CD14-positive monocyte (primary cell): ENCODE data around the gene USP9X. TPM values are rescaled to one million over a fixed set of nuclear protein-coding genes. Genes with fewer than 3 reads are reported as not detected.

Experiments used
- DNase-seq, 3 donors: peaks; one replicate each; pipeline ENCODE4 v3.0.0-alpha.2; 2011 to 2022
- H2AFZ ChIP-seq: 2 replicates; pipeline ENCODE4 v1.6.0; 2012; ENCODE audit warnings: mild to moderate bottlenecking, low read depth, low read length, inconsistent platforms; ENCODE audit not compliant: insufficient read depth, poor library complexity, severe bottlenecking
- H3K27ac ChIP-seq, 2 donors: 1 replicate in 1 of 2; 2 replicates in 1 of 2; pipeline ENCODE4 v1.5.1; 2012 to 2013; ENCODE audit warnings: low read length in 2 of 2, control low read depth in 1 of 2, inconsistent platforms in 1 of 2, low read depth in 1 of 2, mild to moderate bottlenecking in 1 of 2
- H3K27me3 ChIP-seq, 2 donors: one replicate each; pipeline versions ENCODE4 v1.6.0 to v1.6.1; 2011 to 2013; ENCODE audit warnings: low read length in 2 of 2; ENCODE audit not compliant: control insufficient read depth in 2 of 2, insufficient read depth in 2 of 2
- H3K36me3 ChIP-seq, 2 donors: replicated peaks in 1 of 2; 1 replicate in 1 of 2; 2 replicates in 1 of 2; pipeline versions ENCODE4 v1.5.1 to v1.6.1; 2012 to 2013; ENCODE audit warnings: low read length in 2 of 2, control low read depth in 1 of 2, inconsistent platforms in 1 of 2, mild to moderate bottlenecking in 1 of 2; ENCODE audit not compliant: insufficient read depth in 2 of 2, control insufficient read depth in 1 of 2
- H3K4me1 ChIP-seq, 2 donors: 1 replicate in 1 of 2; 2 replicates in 1 of 2; pipeline versions ENCODE4 v1.5.1 to v1.6.1; 2012 to 2013; ENCODE audit warnings: low read length in 2 of 2, control low read depth in 1 of 2, inconsistent platforms in 1 of 2, mild to moderate bottlenecking in 1 of 2, moderate library complexity in 1 of 2; ENCODE audit not compliant: insufficient read depth in 2 of 2, control insufficient read depth in 1 of 2
- H3K4me2 ChIP-seq: replicated peaks from 2 replicates; pipeline ENCODE3; 2012; ENCODE audit warnings: low read length, moderate library complexity, mild to moderate bottlenecking; ENCODE audit not compliant: poor library complexity, severe bottlenecking; ENCODE audit errors: extremely low read depth
- H3K4me3 ChIP-seq, 3 experiments: fragments of 200-600 bp in 1 of 3; sonication (generic) in 1 of 3; replicated peaks in 1 of 3; 1 replicate in 2 of 3; 2 replicates in 1 of 3; pipeline ENCODE4 v1.5.1; 2011 to 2013; ENCODE audit warnings: low read length in 3 of 3, mild to moderate bottlenecking in 3 of 3, control low read depth in 2 of 3, low read depth in 2 of 3, inconsistent platforms in 1 of 3, moderate library complexity in 1 of 3
- H3K79me2 ChIP-seq: 2 replicates; pipeline ENCODE4 v1.6.0; 2012; ENCODE audit warnings: mild to moderate bottlenecking, control low read depth, inconsistent platforms, low read length, moderate library complexity; ENCODE audit not compliant: insufficient read depth
- H3K9ac ChIP-seq: 2 replicates; pipeline ENCODE4 v1.6.0; 2017; ENCODE audit warnings: low read length, mild to moderate bottlenecking; ENCODE audit not compliant: insufficient read depth, poor library complexity, severe bottlenecking
- H3K9me3 ChIP-seq, 2 donors: replicated peaks in 1 of 2; 1 replicate in 1 of 2; 2 replicates in 1 of 2; pipeline versions ENCODE4 v1.5.1 to v1.6.1; 2012 to 2013; ENCODE audit warnings: low read length in 2 of 2, control low read depth in 1 of 2; ENCODE audit not compliant: control insufficient read depth in 1 of 2, insufficient read depth in 1 of 2
- H4K20me1 ChIP-seq: 2 replicates; pipeline ENCODE4 v1.6.0; 2012; ENCODE audit warnings: mild to moderate bottlenecking, low read length, control low read depth, moderate library complexity; ENCODE audit not compliant: insufficient read depth
- H3K27ac Mint-ChIP-seq, 7 donors: one replicate each; pipeline ENCODE4 v1.8.0; 2020; ENCODE audit warnings: mild to moderate bottlenecking in 7 of 7, mixed read lengths in 7 of 7, moderate library complexity in 6 of 7, inconsistent platforms in 2 of 7
- H3K27me3 Mint-ChIP-seq, 3 donors: one replicate each; pipeline ENCODE4 v1.8.0; 2021 to 2022; ENCODE audit warnings: low read depth in 3 of 3, mild to moderate bottlenecking in 3 of 3, mixed read lengths in 3 of 3, moderate library complexity in 3 of 3, inconsistent platforms in 1 of 3
- H3K36me3 Mint-ChIP-seq, 2 donors: one replicate each; pipeline ENCODE4 v1.8.0; 2020; ENCODE audit warnings: mixed read lengths in 2 of 2, inconsistent platforms in 1 of 2, mild to moderate bottlenecking in 1 of 2
- H3K4me1 Mint-ChIP-seq: one replicate; pipeline ENCODE4 v1.8.0; 2020; ENCODE audit warnings: mild to moderate bottlenecking, mixed read lengths
- H3K4me3 Mint-ChIP-seq, 2 donors: one replicate each; pipeline ENCODE4 v1.8.0; 2020; ENCODE audit warnings: mild to moderate bottlenecking in 2 of 2, mixed read lengths in 2 of 2, moderate library complexity in 1 of 2
- H3K9me3 Mint-ChIP-seq, 7 donors: one replicate each; pipeline ENCODE4 v1.8.0; 2020 to 2022; ENCODE audit warnings: mixed read lengths in 7 of 7, mild to moderate bottlenecking in 6 of 7, moderate library complexity in 6 of 7, inconsistent platforms in 2 of 7
- WGBS: methylation state at CpG from one replicate; pipeline ENCODE4 v1.1.5; 2013; ENCODE audit warnings: missing lambda C conversion rate; ENCODE audit not compliant: insufficient coverage; 5-methylcytosine and 5-hydroxymethylcytosine counted together
- intact Hi-C, 2 donors: fragments of 100-400 bp; cut with micrococcal nuclease; formaldehyde crosslinking; loops; one replicate each; pipeline versions ENCODE4 v1.15.0 to v1.15.1; 2023
- polyA plus RNA-seq, 3 donors: library from polyadenylated mRNA; depleted of rRNA in 1 of 3; unstranded in 2 of 3; stranded (reverse) in 1 of 3; fragments of 300-500 nt in 2 of 3; fragments of >200 nt in 1 of 3; fragmentation: Illumina TruSeq in 2 of 3; gene quantifications; 1 replicate in 2 of 3; 2 replicates in 1 of 3; pipeline ENCODE4 v1.2.3, GENCODE V29; 2012 to 2021
- TF ChIP-seq, protein P1 (sequence below): fragments of 200-600 bp; IDR thresholded peaks from one replicate; pipeline ENCODE4 v1.8.0; 2022; ENCODE audit warnings: antibody characterized with exemption, mild to moderate bottlenecking

The USP9X gene
- polyA plus RNA-seq, 3 donors = 8.3 to 16.1 (median 9.6) TPM

DNA sequence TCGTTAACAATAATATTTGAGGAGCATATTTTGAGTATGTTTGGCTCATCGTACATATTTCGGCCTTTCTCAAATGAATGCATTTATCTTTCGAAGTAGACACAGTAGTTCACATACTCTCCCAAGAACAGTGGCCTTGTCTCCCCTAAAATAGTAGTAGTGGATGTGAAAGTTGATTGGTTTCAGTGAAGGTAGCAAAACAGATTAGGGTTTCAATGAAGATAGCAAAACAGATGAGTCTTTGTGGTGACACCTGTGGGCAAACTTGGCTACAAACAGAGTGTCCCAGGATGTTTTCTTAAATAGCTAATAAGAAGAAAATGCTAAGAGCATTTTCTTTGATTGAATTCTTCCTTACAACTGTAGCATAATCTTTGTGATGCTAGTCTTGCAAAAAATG, 67.0 kb downstream of the USP9X start:
- peaks cover 4% of the 10 kb centered on the region for H4K20me1 ChIP-seq
- H2AFZ ChIP-seq = no peak overlapping the region
- no peaks in the 10 kb centered on the region for H3K79me2 ChIP-seq
- H3K9me3 Mint-ChIP-seq = no peaks in the 10 kb centered on the region
- H3K4me1 Mint-ChIP-seq = no peaks in the 10 kb centered on the region
- no peak overlapping the region for H3K27ac Mint-ChIP-seq
- H3K4me1 ChIP-seq = no peaks in the 10 kb centered on the region
- H3K9me3 ChIP-seq = no peaks in the 10 kb centered on the region
- peaks cover 56 to 96% of the 10 kb centered on the region in 2 donors for H3K36me3 ChIP-seq
- no peak overlapping the region for H3K4me3 ChIP-seq
- no peak for DNase-seq
- H3K27me3 ChIP-seq = peaks cover 0 to 24% of the 10 kb centered on the region in 2 donors
- H3K27me3 Mint-ChIP-seq = peaks cover 0 to 12% (median 0%) of the 10 kb centered on the region in 3 donors
- intact Hi-C loops = no loop called here
- H3K4me2 ChIP-seq = no peak overlapping the region
- H3K9ac ChIP-seq = no peak overlapping the region
- H3K36me3 Mint-ChIP-seq = peaks cover 58 to 70% of the 10 kb centered on the region in 2 donors
- no peak overlapping the region for H3K4me3 Mint-ChIP-seq
- WGBS = no CpG with 5 or more reads among the region's 4 CpGs
- H3K27ac ChIP-seq = no peak overlapping the region
- TF ChIP-seq, protein P1, sequence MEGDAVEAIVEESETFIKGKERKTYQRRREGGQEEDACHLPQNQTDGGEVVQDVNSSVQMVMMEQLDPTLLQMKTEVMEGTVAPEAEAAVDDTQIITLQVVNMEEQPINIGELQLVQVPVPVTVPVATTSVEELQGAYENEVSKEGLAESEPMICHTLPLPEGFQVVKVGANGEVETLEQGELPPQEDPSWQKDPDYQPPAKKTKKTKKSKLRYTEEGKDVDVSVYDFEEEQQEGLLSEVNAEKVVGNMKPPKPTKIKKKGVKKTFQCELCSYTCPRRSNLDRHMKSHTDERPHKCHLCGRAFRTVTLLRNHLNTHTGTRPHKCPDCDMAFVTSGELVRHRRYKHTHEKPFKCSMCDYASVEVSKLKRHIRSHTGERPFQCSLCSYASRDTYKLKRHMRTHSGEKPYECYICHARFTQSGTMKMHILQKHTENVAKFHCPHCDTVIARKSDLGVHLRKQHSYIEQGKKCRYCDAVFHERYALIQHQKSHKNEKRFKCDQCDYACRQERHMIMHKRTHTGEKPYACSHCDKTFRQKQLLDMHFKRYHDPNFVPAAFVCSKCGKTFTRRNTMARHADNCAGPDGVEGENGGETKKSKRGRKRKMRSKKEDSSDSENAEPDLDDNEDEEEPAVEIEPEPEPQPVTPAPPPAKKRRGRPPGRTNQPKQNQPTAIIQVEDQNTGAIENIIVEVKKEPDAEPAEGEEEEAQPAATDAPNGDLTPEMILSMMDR = no peak

DNA sequence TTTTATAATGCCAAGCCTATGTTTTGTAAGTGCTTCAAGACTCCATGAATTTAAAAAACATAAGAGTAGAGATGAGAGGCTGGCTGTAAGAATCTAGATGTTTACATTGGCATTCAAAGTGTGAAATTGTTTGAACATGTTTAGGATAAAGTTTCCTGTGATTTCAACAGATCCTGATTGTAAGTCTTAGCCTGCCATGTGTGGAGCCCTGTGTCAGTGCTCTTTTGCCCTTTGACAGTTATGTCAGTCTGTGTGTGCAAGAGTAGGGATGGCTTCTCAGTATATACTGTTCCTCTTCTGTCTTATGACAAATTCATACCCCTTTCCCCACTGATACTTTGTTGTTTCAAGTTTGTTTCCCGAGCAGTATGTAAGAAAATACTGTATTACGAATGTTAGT, 68.2 kb downstream of the USP9X start:
- no peak overlapping the region for H3K4me3 Mint-ChIP-seq
- Histone ChIP-seq H3K9me3 (no peaks in the 10 kb centered on the region), H3K4me1 (no peaks in the 10 kb centered on the region), H3K9ac (no peak overlapping the region), H4K20me1 (peaks cover 8% of the 10 kb centered on the region), H3K27ac (no peak overlapping the region), H3K27me3 (peaks cover 0 to 24% of the 10 kb centered on the region in 2 donors), H3K79me2 (no peaks in the 10 kb centered on the region), H3K36me3 (peaks cover 48 to 97% of the 10 kb centered on the region in 2 donors), H3K4me2 (no peak overlapping the region), H3K4me3 (no peak overlapping the region), H2AFZ (no peak overlapping the region)
- DNase-seq = no peak
- no peak overlapping the region for H3K27ac Mint-ChIP-seq
- intact Hi-C loops = no loop called here
- peaks cover 0 to 11% (median 0%) of the 10 kb centered on the region in 3 donors for H3K27me3 Mint-ChIP-seq
- H3K36me3 Mint-ChIP-seq = peaks cover 56 to 68% of the 10 kb centered on the region in 2 donors
- no CpG with 5 or more reads among the region's 2 CpGs for WGBS
- H3K9me3 Mint-ChIP-seq = no peaks in the 10 kb centered on the region
- TF ChIP-seq, protein P1 = no peak
- no peaks in the 10 kb centered on the region for H3K4me1 Mint-ChIP-seq
